ENCODE measurements around the gene VDR.

DNA sequence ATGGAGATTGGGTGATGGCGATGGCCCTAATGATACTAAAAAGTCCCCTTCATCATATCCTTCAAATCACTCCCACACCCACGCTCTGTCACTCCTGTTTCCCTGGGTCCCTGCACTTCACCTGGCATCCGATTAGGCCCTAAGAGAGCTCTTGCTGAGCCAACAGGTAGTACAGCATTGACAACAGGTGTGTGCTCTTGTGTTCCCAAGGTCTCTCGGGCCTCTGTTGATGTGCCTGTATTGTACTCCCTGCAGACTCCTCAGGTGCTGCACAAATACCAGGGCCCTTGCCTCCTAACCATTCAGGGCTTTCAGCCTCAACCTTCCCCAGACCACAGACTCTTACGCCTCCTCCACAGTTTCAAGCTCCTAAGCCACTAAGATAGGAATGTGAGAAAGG, 25.8 kb upstream of the VDR start:
- no peak for TF ChIP-seq ZFX (IDR thresholded peaks at IDR 0.05)
- TF ChIP-seq, protein P1, sequence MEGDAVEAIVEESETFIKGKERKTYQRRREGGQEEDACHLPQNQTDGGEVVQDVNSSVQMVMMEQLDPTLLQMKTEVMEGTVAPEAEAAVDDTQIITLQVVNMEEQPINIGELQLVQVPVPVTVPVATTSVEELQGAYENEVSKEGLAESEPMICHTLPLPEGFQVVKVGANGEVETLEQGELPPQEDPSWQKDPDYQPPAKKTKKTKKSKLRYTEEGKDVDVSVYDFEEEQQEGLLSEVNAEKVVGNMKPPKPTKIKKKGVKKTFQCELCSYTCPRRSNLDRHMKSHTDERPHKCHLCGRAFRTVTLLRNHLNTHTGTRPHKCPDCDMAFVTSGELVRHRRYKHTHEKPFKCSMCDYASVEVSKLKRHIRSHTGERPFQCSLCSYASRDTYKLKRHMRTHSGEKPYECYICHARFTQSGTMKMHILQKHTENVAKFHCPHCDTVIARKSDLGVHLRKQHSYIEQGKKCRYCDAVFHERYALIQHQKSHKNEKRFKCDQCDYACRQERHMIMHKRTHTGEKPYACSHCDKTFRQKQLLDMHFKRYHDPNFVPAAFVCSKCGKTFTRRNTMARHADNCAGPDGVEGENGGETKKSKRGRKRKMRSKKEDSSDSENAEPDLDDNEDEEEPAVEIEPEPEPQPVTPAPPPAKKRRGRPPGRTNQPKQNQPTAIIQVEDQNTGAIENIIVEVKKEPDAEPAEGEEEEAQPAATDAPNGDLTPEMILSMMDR (conservative IDR thresholded peaks at IDR 0.05), result no peak

All from C4-2B (cell line).